ENCODE measurements around the gene ZNF445.
"Not testable (repeated sequence)": the region's sequence is repeated elsewhere in the genome, so short reads cannot be mapped to it uniquely, and the experiment has no call there.

Gene ZNF445

DNA sequence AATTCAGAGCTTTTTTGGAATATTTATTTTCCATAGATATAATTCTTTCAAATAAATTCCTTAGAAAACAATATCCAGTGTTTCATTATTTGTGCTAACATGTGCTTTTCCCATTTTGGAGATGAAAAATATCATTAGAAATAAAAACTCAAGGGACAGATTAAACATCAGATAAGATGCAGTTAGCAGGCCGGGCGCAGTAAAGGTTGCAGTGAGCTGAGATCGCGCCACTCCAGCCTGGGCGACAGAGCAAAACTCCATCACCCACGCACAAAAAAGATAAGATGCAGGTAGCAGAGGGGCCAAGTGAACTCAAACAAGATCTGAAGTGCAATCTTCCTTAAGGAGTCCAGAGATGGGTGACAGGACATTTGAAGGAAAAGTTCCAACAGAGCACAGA, 48.0 kb downstream of the ZNF445 start:
- no peak for DNase-seq

DNA sequence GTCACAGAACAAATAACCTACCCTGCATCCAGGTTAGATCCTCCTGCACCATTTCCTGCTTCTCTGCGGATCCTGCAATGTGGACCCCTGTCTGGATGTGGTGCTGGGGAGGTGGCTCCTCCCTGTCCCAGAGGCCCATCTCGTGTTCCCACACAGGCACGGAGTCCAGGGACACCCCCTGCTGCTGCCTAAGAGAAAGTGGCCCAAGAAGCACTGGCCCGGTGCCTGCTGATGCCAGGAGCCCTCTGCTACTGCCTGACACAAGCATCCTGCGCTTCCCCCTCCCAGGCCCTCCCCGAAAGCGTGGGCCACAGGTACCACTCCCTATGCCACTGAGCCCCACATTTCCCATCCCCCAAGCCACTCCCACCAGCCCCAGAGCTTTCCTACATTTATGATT, 48.6 kb downstream of the ZNF445 start:
- DNase-seq: no peak

DNA sequence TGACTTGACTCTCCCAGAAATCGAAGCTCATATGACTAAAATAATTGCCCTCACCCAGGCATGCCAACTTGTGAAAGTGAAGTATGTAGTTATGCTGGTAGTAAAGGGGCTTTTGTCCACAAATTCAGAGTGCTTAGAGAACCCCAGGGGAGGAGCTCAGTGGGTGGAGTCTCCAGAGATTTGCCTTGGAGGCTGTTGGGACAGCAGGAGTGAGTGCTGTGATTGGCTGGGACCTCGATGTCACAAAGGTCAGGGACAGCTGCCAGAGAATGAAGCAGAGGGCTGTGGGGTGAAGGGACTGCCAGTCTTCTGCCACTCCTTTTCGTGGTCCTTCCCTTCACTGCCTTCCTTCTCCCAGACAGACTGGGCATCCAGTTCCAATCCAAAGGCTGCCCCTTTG, 49.8 kb downstream of the ZNF445 start:
- DNase-seq: no peak

DNA sequence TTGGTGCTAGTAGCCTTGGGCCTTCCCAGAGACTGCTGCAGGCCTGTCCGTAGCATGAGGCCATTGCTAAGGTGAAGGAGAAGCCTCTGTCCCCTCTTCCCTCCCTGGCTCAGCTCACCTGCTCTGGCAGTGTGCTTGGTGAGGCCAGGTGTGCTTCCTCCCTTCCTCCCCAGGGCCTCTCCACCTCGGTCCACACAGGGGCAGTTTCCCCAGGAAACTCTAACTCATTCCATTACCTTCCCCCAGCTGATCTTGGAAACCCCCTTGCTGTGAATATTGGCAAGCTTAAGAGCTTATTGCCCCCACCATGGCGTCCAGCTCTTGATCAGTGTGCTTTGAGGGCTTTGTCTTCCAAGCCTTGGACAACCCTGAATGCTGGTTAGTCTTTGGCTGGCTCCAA, 52.7 kb downstream of the ZNF445 start:
- DNase-seq: no peak

DNA sequence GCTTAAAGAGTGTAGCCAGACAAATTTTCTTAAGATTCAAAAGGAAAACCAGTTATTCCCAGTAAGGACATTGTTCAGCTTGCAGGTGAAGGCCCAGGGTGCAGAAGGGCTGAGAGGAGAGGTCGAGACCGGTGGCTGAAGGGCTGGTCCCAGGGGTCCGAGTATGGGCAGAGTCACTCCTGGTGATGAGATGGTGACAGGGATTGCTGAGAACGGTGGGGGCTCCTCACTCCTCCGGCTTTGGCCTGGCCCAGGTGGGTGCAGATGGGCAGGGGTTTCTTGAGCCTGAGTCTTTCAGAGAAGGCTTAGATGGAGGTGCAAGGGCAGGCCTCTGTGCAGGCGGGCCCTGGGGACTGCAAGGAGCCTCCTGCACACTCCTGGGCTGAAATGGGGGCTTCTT, 56.2 kb downstream of the ZNF445 start:
- no peak for DNase-seq

DNA sequence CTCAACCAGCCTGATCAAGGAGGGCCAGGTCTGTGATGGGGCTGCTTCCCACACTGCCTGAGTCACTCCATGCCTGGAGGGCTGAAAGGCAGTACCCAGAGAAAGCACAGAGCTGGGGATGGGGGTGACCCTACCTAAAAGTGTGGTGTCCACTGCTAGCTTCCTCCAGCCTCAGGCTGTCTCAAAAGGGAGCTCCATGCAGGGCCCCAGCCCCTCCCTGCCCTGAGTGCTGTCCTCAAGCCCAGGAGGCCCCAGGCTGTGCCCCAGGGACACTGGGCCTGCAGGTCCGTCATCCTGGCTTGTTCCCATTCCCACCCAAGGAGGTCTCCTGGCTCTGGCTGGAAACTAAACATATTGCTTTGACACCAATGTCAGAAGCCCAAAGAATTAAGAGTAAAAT, 56.8 kb downstream of the ZNF445 start:
- no peak for DNase-seq

DNA sequence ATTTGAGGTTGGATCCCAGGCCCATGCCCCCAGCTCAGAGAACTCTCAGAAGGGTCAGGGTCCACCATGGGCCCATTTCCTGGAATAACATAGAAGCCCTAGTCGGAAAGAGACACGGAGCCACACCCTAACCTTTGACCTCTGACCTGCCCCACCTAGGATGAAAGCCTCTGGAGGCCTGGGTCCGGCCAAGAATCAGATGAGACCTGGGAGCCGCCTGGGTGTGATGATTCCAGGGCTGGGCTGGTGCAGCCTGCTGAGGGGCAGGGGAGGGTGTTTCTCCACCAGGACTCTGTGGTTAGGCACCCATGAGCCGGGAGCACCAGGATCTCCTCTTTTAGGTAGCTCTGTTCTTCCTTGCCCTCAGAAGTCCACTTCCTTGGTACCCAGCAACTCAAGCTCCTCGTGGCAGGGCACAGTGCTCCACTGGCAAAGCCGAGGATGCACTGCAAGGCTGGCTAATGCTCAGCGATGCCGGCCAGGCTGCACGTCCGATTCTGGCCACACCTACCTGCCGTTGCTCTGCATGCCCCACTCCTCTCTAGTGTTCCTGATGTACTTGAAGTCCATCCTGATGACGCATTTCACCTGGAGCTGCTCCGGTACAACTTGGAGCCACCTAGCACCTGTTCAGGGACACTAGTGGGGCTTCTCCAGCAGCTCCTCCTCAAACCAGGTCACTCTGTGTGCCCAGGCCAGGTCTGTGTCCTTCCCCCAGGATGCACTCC, 57.4 kb downstream of the ZNF445 start:
- DNase-seq: no peak

DNA sequence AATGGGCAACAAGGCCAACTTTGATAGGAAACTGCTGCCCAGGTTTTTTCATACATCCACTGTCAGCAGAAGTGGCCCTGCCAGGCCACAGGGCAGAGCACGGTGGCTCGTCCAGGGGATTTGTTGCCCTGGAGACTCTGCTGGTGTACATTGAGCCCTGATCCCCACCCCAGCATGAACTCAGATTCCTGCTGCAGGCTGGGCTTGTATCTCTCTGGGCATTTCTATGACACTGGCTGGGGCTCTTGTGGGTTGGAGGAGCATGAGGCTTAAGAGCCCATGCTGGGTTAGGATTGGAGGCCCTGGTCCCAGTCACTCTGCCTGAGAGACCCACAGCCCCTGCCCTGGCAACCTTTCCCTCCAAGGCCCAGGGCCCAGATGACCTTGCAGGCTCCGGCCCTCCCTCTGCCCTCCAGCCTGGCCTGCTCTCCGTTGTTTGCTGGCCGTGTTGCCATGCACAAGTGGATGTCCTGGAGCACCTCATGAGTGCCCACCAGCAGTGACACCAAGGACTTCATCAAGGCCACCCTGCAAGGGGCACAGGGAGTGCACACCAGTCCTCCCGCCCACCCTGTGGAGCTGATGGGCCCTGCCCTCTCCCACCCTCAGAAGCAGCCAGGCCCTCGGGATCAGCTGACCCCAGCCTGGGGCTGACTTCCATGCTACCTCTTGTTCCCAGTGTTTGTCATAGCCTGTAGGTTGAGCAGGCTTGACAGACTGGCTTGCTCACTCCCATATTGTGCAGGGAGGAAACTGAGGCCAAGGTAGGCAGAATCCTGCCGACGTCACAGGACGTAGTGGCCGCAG, 58.2 kb downstream of the ZNF445 start:
- no peak for DNase-seq

DNA sequence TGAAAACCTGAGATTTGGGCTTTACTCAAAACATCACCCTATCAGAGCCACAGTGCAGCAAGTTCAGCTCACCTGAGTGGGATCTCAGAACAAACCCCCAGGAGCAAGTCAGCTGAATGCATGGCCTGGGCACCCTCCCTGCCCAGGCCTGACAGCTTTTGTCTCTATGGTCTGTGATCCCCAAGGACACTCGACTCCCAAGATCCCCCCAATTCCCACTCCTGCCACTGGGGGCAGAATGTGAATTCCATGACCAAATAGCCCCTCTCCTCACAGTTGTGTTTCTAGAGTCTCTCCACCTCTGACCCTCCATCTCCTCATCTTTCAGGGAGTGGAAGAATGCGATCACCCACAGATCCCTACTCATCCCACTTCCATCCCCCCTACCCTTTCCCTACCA, 58.9 kb downstream of the ZNF445 start:
- DNase-seq: no peak

DNA sequence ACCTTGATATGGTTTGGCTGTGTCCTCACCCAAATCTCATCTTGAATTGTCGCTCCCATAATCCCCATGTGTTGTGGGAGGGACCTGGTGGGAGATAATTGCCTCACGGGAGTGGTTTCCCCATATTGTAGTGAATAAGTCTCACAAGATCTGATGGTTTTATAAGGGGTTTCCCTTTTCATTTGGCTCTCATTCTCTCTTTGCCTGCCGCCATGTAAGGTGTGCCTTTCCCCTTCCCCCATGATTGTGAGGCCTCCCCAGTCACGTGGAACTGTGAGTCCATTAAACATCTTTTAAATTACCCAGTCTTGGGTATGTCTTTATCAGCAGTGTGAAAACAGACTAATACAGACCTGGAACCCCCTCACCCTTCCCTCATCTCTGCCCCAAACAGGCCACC, 59.4 kb downstream of the ZNF445 start:
- not testable (repeated sequence) for DNase-seq

DNA sequence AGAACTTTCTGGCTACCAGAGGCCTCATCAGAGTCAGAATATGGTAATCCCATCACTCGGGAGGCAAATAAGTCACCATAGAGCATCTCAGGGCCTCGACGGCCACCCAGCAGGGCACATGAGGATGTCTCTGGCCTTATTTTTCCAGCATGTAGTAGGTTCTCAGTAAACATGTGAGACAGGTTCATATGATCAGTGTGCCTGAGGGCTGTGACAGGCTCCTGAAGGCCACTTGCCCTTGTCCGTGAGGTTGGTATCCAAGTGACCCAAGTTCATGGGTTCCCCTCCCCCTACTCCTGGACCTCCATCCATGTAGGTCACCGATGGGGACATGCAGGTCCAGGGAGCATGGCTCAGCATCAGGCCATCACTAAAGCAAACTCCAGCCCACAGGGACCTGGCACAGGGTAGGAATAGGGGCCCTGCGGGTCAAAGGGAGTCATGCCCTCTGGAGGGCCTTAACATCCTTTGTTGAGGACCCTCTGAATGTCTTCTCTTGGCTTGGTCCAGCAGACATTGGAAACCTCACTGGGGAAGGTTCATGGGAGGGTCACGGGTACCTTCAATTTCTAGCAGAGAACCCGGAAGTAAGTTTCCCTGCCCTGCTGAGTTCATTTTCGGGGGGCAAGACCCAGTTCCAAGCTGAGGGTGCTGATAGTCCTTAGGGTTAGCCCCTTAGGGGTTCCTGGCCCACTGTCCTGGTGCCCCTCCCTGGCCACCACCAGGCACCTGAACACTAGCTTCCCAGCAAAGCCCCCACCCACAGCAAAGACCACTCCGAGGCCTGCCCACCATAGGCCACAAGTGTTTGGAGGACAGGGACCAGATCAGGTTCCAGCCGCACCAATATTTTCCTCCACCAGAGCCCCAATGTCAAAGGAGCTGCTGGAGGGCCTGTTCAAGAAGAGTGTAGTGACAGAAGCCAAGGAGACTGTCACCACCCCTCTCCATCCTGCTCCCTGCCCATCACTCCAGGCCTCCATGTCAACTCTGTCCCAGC, 61.1 kb downstream of the ZNF445 start:
- no peak for DNase-seq

DNA sequence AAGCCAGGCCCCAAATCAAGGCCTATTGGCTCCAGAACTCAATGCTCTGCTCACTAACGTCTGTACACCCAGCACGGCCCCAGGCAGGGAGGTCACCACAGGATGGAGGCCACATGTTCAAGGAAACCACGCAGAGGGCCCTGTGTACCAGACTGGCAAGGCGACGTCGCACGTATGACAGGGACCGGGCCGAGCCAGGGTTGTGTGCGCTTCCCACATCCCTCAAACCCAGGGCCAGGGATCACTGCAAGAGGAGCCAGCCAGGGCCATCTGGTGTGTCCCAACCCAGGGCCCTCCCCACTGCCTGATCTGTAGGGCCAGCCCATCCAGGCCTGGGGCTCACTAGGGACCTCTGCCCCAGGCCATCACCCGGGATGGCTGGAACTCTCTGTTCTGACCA, 62.0 kb downstream of the ZNF445 start:
- DNase-seq: no peak

DNA sequence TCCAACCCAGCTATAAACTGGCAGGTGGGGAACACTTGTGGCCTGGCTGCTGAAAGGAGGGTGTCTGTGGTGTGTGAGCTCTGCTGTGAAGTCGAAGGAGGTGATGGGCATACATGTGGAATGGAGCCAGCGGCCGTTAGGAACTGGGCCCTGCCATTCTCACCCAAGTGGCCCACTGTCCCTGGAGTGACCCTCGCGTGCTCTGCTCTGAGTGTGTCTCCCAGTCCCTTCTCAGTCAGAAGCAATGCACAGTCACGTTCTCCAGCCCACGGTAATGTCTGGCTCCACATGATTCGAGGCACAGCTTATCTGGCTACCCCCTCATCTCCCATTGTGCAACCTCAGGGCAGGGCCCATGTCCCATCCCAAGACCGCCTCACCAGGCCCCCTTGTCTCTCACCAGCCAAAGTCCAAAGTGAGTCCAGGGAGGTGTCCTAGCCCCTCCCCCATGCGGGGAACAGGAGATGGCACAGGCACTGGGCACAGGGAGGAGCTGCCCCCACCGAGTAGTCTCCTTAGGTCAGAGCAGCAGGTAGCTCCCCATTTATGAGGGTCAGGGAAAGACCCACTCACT, 62.9 kb downstream of the ZNF445 start:
- no peak for DNase-seq

DNA sequence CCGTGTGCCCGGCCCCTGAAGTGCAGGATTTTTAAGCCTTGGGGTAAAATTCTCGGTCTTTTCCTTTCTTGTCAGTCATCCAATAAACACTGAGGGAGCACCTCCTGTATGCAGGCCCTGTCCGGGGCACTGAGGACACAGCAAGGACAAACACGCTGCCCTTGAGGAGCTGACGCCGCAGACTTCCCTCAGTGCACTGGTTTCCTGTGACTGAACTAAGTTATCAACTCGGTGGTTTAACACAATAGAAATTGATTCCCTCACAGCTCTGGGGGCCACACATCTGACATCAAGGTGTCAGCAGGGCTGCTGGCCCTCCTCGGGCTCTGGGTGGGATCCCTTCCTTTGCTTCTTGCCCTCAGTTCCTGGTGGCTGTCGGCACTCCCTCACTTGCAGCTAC, 65.1 kb downstream of the ZNF445 start:
- DNase-seq: no peak

DNA sequence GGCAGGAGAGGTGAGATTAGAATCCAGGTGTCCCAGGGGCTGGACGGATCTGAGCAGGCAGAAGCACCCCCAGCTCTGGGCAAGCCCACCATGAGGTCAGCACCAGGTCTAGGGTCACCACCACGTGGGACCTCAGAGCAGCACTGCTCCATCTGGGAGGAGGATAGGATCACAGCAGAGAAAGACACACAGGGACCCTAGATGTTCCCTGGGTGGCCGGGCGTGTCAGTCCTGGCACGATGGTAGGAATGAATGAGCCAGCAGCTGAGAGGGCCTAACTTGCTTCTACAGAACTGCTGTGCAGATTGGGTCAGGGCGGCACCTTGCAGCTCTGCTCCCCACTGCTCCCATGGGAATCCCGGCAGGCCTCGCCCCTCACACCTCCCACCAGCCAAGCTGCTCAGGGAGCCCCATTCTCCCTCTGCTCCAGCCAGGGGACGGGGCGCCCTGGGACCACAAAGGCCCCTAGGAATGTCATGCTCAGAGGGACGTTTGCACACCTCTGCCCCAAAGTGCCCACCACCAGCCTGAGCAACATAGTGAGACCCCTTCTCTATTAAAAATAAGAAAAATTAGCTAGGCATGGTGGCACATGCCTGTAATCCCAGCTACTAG, 66.3 kb downstream of the ZNF445 start:
- no peak for DNase-seq

DNA sequence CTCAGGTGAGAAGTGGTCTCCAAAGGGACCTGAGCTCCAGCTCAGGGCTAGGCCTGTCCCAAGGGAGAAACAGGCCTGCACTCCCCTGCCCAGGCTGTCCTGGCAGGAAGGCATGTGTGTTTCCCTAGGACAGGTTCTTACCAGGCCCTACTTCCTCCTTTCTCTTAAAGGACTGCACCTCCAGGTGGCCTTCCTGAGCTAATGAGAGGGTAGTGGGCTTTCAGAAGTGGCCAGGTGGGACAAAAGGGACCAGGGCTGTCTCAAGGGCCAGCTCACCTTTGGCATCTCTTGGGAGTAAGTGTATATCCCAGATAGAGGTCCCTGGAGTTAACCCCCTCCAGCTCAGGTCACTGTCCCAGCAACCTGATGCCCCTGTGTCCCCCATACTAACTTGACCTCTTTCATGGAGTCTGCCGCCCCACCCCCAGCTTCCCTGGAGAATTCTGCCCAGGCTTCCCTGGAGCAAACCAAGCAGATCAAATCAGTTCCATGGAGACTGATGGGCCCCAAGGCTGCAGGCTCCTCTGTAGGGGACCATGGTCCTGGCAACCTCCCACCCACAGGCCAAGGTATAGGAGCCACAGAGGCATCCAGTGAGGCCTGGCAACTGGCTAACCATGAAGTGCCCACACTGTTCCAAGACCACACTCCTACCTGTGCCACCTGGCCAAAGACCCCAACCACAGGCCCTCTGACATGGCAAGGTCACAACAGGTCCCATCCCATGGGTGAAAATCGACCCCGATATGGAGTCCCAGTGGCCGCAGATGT, 67.6 kb downstream of the ZNF445 start:
- no peak for DNase-seq

DNA sequence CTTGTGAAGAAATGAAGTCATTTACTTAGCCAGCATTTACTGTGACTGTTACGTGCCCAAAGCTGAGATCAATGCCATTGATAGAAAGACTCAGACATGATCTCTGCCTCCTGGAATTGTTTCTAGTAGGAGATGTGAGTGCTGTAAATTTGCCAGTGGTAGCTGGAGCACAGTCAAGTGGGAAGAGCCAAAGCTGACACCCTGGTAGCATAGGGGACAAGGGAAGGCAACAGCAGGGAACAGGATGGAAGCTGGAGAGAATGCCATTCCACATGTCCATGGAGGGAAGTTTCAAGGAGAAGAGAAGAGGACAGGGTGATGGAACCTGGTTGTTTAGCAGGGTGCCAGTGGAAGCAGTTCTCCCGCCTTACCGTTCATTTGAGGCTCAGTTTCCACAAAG, 74.9 kb downstream of the ZNF445 start:
- DNase-seq: no peak

DNA sequence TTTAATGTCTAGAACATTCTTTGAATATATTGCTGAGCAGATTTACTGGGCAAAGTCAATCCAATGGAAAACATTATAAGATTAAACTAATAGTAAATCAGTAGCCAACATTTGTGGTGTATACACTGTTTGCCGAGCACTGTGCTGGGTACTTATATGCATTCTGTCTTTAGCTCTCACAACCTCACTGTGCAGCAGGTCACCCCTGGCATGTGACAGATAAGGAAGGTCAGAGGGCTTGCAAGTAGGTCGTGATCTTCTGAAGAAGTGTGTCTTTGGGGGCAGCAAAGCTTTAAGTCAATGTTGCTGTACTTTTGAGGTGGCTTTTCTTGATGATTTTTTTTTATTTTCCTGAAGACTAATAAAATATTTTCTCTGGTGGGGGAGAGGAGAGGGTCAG, 76.7 kb downstream of the ZNF445 start:
- DNase-seq: no peak

DNA sequence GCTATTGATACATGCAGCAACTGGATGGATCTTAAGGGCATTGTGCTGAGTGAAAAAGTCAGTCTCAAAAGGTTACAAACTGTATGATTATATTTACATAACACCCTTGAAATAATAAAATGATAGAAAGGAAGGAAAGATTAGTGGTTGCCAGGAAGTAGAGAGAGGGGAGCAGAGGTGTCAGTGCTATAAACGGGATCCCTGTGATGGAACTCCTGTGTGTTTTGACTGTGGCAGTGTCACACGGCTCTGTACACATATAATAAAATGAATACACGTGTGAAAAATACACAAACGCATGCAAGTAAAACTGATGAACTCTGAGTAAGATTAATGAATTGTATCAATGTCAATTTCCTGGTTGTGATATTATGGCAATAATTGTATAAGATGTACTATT, 78.6 kb downstream of the ZNF445 start:
- no peak for DNase-seq

DNA sequence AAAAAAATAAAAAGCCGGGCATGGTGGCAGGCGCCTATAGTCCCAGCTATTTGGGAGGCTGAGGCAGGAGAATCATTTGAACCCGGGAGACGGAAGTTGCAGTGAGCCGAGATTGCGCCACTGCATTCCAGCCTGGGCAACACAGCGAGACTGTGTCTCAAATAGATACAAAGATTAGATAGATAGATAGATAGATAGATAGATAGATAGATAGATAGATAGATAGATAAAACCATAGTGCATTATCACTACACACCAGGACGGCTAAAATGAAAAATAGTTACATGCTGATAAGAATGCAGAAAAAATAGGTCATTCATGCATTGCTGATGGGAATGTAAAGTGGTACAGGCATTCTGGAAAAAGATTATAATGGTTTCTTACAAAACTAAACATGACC, 79.2 kb downstream of the ZNF445 start:
- not testable (repeated sequence) for DNase-seq

Measured in DMS153 (cell line).